IMR-90 (cell line): ENCODE results near the gene THAP5. TPM values are rescaled to one million over a fixed set of nuclear protein-coding genes. Genes with fewer than 3 reads are reported as not detected.

Experiments
- ATAC-seq: fragments of 200-7000 bp; cut with Tn5 transposase; 2 replicates; pipeline ENCODE4 v1.9.1; 2020; ENCODE audit warnings: low read depth, mild to moderate bottlenecking, moderate library complexity
- BruUV-seq: library from RNA; stranded (reverse); fragments of 400-500 nt; replicated peaks from 2 replicates; lab custom pipeline; 2021; lab: Mats Ljungman, UMichigan
- CTCF ChIA-PET: fragments of 300-600 bp; formaldehyde crosslinking; extraction: SDS; loops from one replicate; lab custom pipeline; 2021; ENCODE audit warnings: antibody characterized with exemption; lab: Yijun Ruan, JAX
- POLR2A ChIA-PET: fragments of 300-600 bp; sonication (Branson Sonifier 250); formaldehyde crosslinking; loops from one replicate; lab custom pipeline; 2022; ENCODE audit warnings: antibody characterized with exemption; ENCODE audit not compliant: unreplicated experiment; lab: Charles Lee
- DNase-seq: peaks from one replicate; pipeline ENCODE4 v3.0.0; 2013
- H2AFZ ChIP-seq: replicated peaks from 2 replicates; pipeline ENCODE3; 2013; ENCODE audit warnings: low read length, mild to moderate bottlenecking; ENCODE audit not compliant: poor library complexity
- H2AK5ac ChIP-seq: 2 replicates; pipeline ENCODE4 v1.6.1; 2013; ENCODE audit warnings: low read depth, low read length, inconsistent platforms
- H2AK9ac ChIP-seq: replicated peaks from 2 replicates; pipeline ENCODE3; 2013; ENCODE audit warnings: mild to moderate bottlenecking, low read depth, low read length, moderate library complexity; ENCODE audit not compliant: poor library complexity
- H2BK120ac ChIP-seq: 2 replicates; pipeline ENCODE4 v1.6.1; 2013; ENCODE audit warnings: low read depth, low read length, inconsistent platforms
- H2BK15ac ChIP-seq: 3 replicates; pipeline ENCODE4 v1.6.1; 2013; ENCODE audit warnings: low read depth, low read length, inconsistent platforms
- H2BK20ac ChIP-seq: 2 replicates; pipeline ENCODE4 v1.6.1; 2013; ENCODE audit warnings: low read depth, mild to moderate bottlenecking, inconsistent platforms, low read length, moderate library complexity
- H2BK5ac ChIP-seq: 2 replicates; pipeline ENCODE4 v1.6.1; 2013; ENCODE audit warnings: mild to moderate bottlenecking, low read depth, low read length, inconsistent platforms; ENCODE audit not compliant: poor library complexity, severe bottlenecking
- H3K14ac ChIP-seq: replicated peaks from 2 replicates; pipeline ENCODE4 v1.6.1; 2013; ENCODE audit warnings: low read depth, low read length, inconsistent platforms
- H3K18ac ChIP-seq: 2 replicates; pipeline ENCODE4 v1.6.1; 2013; ENCODE audit warnings: low read depth, low read length, control low read depth
- H3K23ac ChIP-seq: 2 replicates; pipeline ENCODE4 v1.6.1; 2013; ENCODE audit warnings: low read depth, low read length, inconsistent platforms
- H3K27ac ChIP-seq: 2 replicates; pipeline ENCODE4 v1.5.1; 2013; ENCODE audit warnings: mild to moderate bottlenecking, control low read depth, low read length; ENCODE audit not compliant: insufficient read depth
- H3K27me3 ChIP-seq: 2 replicates; pipeline ENCODE4 v1.6.1; 2013; ENCODE audit warnings: low read length; ENCODE audit not compliant: control insufficient read depth, insufficient read depth
- H3K36me3 ChIP-seq: 2 replicates; pipeline ENCODE4 v1.6.1; 2013; ENCODE audit warnings: low read length, mixed read lengths; ENCODE audit not compliant: control insufficient read depth, insufficient read depth
- H3K4ac ChIP-seq: 2 replicates; pipeline ENCODE4 v1.6.1; 2013; ENCODE audit warnings: low read depth, low read length, inconsistent platforms
- H3K4me1 ChIP-seq: 2 replicates; pipeline ENCODE4 v1.6.1; 2013; ENCODE audit warnings: low read length, mixed read lengths; ENCODE audit not compliant: control insufficient read depth, insufficient read depth
- H3K4me2 ChIP-seq: 2 replicates; pipeline ENCODE4 v1.6.1; 2013; ENCODE audit warnings: low read depth, mild to moderate bottlenecking, control low read depth, low read length, moderate library complexity
- H3K4me3 ChIP-seq: 2 replicates; pipeline ENCODE4 v1.5.1; 2013; ENCODE audit warnings: low read depth, mild to moderate bottlenecking, control low read depth, low read length, moderate library complexity; ENCODE audit not compliant: insufficient read depth
- H3K56ac ChIP-seq: 2 replicates; pipeline ENCODE4 v1.6.1; 2013; ENCODE audit warnings: low read length, inconsistent platforms; ENCODE audit not compliant: insufficient read depth; ENCODE audit errors: extremely low read depth
- H3K79me1 ChIP-seq, 2 experiments: 2 replicates each; pipeline ENCODE4 v1.6.1; 2013; ENCODE audit warnings: low read length in 2 of 2, inconsistent platforms in 1 of 2, low read depth in 1 of 2
- H3K9ac ChIP-seq: 2 replicates; pipeline ENCODE4 v1.6.1; 2013; ENCODE audit warnings: low read depth, low read length, control low read depth
- H3K9me1 ChIP-seq: 2 replicates; pipeline ENCODE4 v1.6.1; 2013; ENCODE audit warnings: low read length, inconsistent platforms; ENCODE audit not compliant: insufficient read depth
- H3K9me3 ChIP-seq: 2 replicates; pipeline ENCODE4 v1.6.1; 2013; ENCODE audit warnings: low read length; ENCODE audit not compliant: control insufficient read depth, insufficient read depth
- H4K20me1 ChIP-seq: 2 replicates; pipeline ENCODE4 v1.6.1; 2013; ENCODE audit warnings: low read length, inconsistent platforms; ENCODE audit not compliant: insufficient read depth
- H4K5ac ChIP-seq: 2 replicates; pipeline ENCODE4 v1.6.1; 2013; ENCODE audit warnings: mild to moderate bottlenecking, low read depth, low read length, control low read depth
- H4K8ac ChIP-seq, 2 experiments: 2 replicates each; pipeline ENCODE4 v1.6.1; 2013; ENCODE audit warnings: low read depth in 2 of 2, low read length in 2 of 2, control low read depth in 1 of 2, inconsistent platforms in 1 of 2
- H4K91ac ChIP-seq: 2 replicates; pipeline ENCODE4 v1.6.1; 2013; ENCODE audit warnings: low read depth, low read length, inconsistent platforms; ENCODE audit not compliant: insufficient read depth
- BHLHE40 ChIP-seq: fragments of 150-350 bp; IDR thresholded peaks from 2 replicates; pipeline ENCODE4 v1.6.1; 2016; ENCODE audit warnings: mild to moderate bottlenecking, low read depth, low read length
- CEBPB ChIP-seq: IDR thresholded peaks from 2 replicates; pipeline ENCODE4 v1.6.1; 2012; ENCODE audit warnings: low read depth, low read length, improper control_type of control experiment
- CHD1 ChIP-seq: IDR thresholded peaks from 2 replicates; pipeline ENCODE4 v1.6.1; 2012; ENCODE audit warnings: low read depth, low read length, improper control_type of control experiment
- CTCF ChIP-seq: conservative IDR thresholded peaks from 2 replicates; pipeline ENCODE4 v1.5.1; 2012; ENCODE audit warnings: mild to moderate bottlenecking, low read depth, low read length, improper control_type of control experiment
- ELK1 ChIP-seq: fragments of 150-350 bp; IDR thresholded peaks from 2 replicates; pipeline ENCODE4 v1.6.1; 2016; ENCODE audit warnings: low read depth, mild to moderate bottlenecking, low read length, moderate library complexity, borderline replicate concordance
- FOS ChIP-seq: fragments of 150-350 bp; IDR thresholded peaks from 2 replicates; pipeline ENCODE4 v1.6.1; 2016; ENCODE audit warnings: low read depth, low read length
- MAFK ChIP-seq: IDR thresholded peaks from 2 replicates; pipeline ENCODE4 v1.6.1; 2012; ENCODE audit warnings: low read depth, low read length, improper control_type of control experiment
- MAZ ChIP-seq: IDR thresholded peaks from 2 replicates; pipeline ENCODE4 v1.6.1; 2012; ENCODE audit warnings: low read depth, mild to moderate bottlenecking, low read length, improper control_type of control experiment, moderate library complexity, borderline replicate concordance
- MXI1 ChIP-seq: IDR thresholded peaks from 2 replicates; pipeline ENCODE4 v1.6.1; 2012; ENCODE audit warnings: low read depth, mild to moderate bottlenecking, low read length, moderate library complexity, borderline replicate concordance
- NFE2L2 ChIP-seq: fragments of 150-350 bp; IDR thresholded peaks from 2 replicates; pipeline ENCODE4 v1.6.1; 2016; ENCODE audit warnings: low read depth, mild to moderate bottlenecking, low read length
- POLR2A ChIP-seq: IDR thresholded peaks from 2 replicates; pipeline ENCODE4 v1.6.1; 2012; ENCODE audit warnings: mild to moderate bottlenecking, low read depth, low read length
- RAD21 ChIP-seq: IDR thresholded peaks from 2 replicates; pipeline ENCODE4 v1.6.1; 2012; ENCODE audit warnings: low read length, improper control_type of control experiment
- RCOR1 ChIP-seq: IDR thresholded peaks from 2 replicates; pipeline ENCODE4 v1.6.1; 2012; ENCODE audit warnings: mild to moderate bottlenecking, low read length, improper control_type of control experiment; ENCODE audit not compliant: insufficient replicate concordance
- RFX5 ChIP-seq: IDR thresholded peaks from 2 replicates; pipeline ENCODE4 v1.8.0; 2012; ENCODE audit warnings: low read depth, mild to moderate bottlenecking, low read length, moderate library complexity
- SMC3 ChIP-seq: fragments of 150-350 bp; IDR thresholded peaks from 2 replicates; pipeline ENCODE4 v1.6.1; 2016; ENCODE audit warnings: low read depth, mild to moderate bottlenecking, antibody characterized with exemption, low read length, moderate library complexity
- USF2 ChIP-seq: fragments of 150-350 bp; IDR thresholded peaks from 2 replicates; pipeline ENCODE4 v1.6.1; 2017; ENCODE audit warnings: mild to moderate bottlenecking, antibody characterized with exemption, low read length, low read depth
- WGBS, 2 experiments: methylation state at CpG; one replicate each; pipeline versions ENCODE4 v1.1.5 to v1.1.7; 2013; ENCODE audit warnings: missing lambda C conversion rate in 2 of 2; ENCODE audit not compliant: insufficient read length in 1 of 2; ENCODE audit errors: extremely low coverage in 2 of 2; 5-methylcytosine and 5-hydroxymethylcytosine counted together
- dilution Hi-C: fragments of 300-500 bp; cut with HindIII; formaldehyde crosslinking; loops from one replicate; pipeline ENCODE4 v1.14.3; 2018; ENCODE audit warnings: low sequenced_read_pairs; ENCODE audit not compliant: unreplicated experiment
- in situ Hi-C: fragments of 300-500 bp; cut with MboI; formaldehyde crosslinking; loops from 3 replicates; pipeline ENCODE4 v1.14.3; 2019; ENCODE audit warnings: low sequenced_read_pairs, inconsistent platforms, mixed read lengths
- intact Hi-C: fragments of 100-400 bp; cut with micrococcal nuclease; formaldehyde crosslinking; loops from 2 replicates; pipeline ENCODE4 v1.10.0; 2022
- polyA plus RNA-seq, 3 experiments: library from polyadenylated mRNA; depleted of rRNA; stranded (reverse); fragments of >200 nt; gene quantifications; 2 replicates each; pipeline ENCODE4 v1.2.3, GENCODE V29; 2012; ENCODE audit warnings: low replicate concordance in 1 of 3
- total RNA-seq: library from RNA; depleted of rRNA; stranded (reverse); fragments of >200 nt; gene quantifications from 2 replicates; pipeline ENCODE4 v1.2.3, GENCODE V29; 2012

THAP5 gene
- total and polyA plus RNA-seq, 2 of the 4 experiments (the other 2 are of a cell fraction), result 6.7 to 23.7 TPM

- no peak overlapping the region for H2BK120ac ChIP-seq
- no peaks in the 10 kb centered on the region for H3K9me3 ChIP-seq
- no peak for DNase-seq
- H2AFZ ChIP-seq, result no peak overlapping the region
- H3K27me3 ChIP-seq, result peaks cover 2% of the 10 kb centered on the region
- no peaks in the 10 kb centered on the region for H3K4me1 ChIP-seq
- POLR2A ChIA-PET, result no interaction called here
- no CpG with 5 or more reads among the region's 11 CpGs for WGBS, 2 experiments
- intact Hi-C loops (no loop called here), dilution Hi-C loops (no loop called here), in situ Hi-C loops (loop anchor here (25.0 kb wide), 1 partner anchor 1833 kb away; no protein-coding TSS in a partner anchor)
- H3K27ac ChIP-seq, result no peak overlapping the region
- no peak overlapping the region for H2BK5ac ChIP-seq
- no peak for ATAC-seq
- H3K4me3 ChIP-seq, result no peak overlapping the region
- H3K56ac ChIP-seq, result no peak overlapping the region
- no peak overlapping the region for H2AK9ac ChIP-seq
- H2AK5ac ChIP-seq, result no peak overlapping the region
- H3K9ac ChIP-seq, result no peak overlapping the region
- no peaks in the 10 kb centered on the region for H4K20me1 ChIP-seq
- H3K4ac ChIP-seq, result no peak overlapping the region
- H3K79me1 ChIP-seq, result no peaks in the 10 kb centered on the region
- BruUV-seq, result no TSS peak
- no peak overlapping the region for H3K18ac ChIP-seq
- no peak overlapping the region for H4K8ac ChIP-seq
- H3K14ac ChIP-seq, result no peak overlapping the region
- H2BK15ac ChIP-seq, result no peak overlapping the region
- no peaks in the 10 kb centered on the region for H3K9me1 ChIP-seq
- H3K4me2 ChIP-seq, result no peak overlapping the region
- no peak for TF ChIP-seq CHD1
- TF ChIP-seq RFX5, result no peak
- no peak for TF ChIP-seq CEBPB
- no peak for TF ChIP-seq CTCF
- no peak for TF ChIP-seq USF2
- no peak for TF ChIP-seq RCOR1
- TF ChIP-seq MXI1, result no peak
- TF ChIP-seq FOS, result no peak
- no peak for TF ChIP-seq MAFK
- TF ChIP-seq SMC3, result no peak
- TF ChIP-seq BHLHE40, result no peak
- no peak for TF ChIP-seq POLR2A
- TF ChIP-seq RAD21, result no peak
- no peak for TF ChIP-seq MAZ
- TF ChIP-seq NFE2L2, result no peak
- TF ChIP-seq ELK1, result no peak
- H4K5ac ChIP-seq, result no peak overlapping the region
- H3K23ac ChIP-seq, result no peak overlapping the region
- CTCF ChIA-PET, result no interaction called here
- no peak overlapping the region for H2BK20ac ChIP-seq
- no peaks in the 10 kb centered on the region for H3K36me3 ChIP-seq
- no peak overlapping the region for H4K91ac ChIP-seq
Observed at GRCh38 chr7:108604307-108605077, 35.0 kb upstream of the THAP5 start.
